Measurements from ENCODE around the gene TAAR6. TPM values are rescaled to one million over a fixed set of nuclear protein-coding genes. Genes with fewer than 3 reads are reported as not detected.

The TAAR6 gene
- total RNA-seq, 1 donor: not detected

GRCh38 chr6:132537145-132537544, 33.0 kb upstream of the TAAR6 start:
- Histone ChIP-seq H3K9me3 (ENCODE audit: low read depth, low read length) (no peaks in the 10 kb centered on the region), H3K4me1 (ENCODE audit: insufficient read depth, low read length) (no peaks in the 10 kb centered on the region), H2AFZ (ENCODE audit: low read length) (no peak overlapping the region), H3K36me3 (ENCODE audit: insufficient read depth, low read length) (no peaks in the 10 kb centered on the region), H3K4me2 (ENCODE audit: insufficient read depth, low read length) (no peak overlapping the region), H3K27ac (ENCODE audit: low read depth, low read length) (no peak overlapping the region), H3K4me3 (ENCODE audit: insufficient read depth, low read length) (no peak overlapping the region), H4K20me1 (ENCODE audit: insufficient read depth, low read length) (no peaks in the 10 kb centered on the region), H3K27me3 (ENCODE audit: insufficient read depth, low read length) (peaks cover 58% of the 10 kb centered on the region), H3K79me2 (ENCODE audit: insufficient read depth, low read length) (no peaks in the 10 kb centered on the region)
- TF ChIP-seq, protein P1, sequence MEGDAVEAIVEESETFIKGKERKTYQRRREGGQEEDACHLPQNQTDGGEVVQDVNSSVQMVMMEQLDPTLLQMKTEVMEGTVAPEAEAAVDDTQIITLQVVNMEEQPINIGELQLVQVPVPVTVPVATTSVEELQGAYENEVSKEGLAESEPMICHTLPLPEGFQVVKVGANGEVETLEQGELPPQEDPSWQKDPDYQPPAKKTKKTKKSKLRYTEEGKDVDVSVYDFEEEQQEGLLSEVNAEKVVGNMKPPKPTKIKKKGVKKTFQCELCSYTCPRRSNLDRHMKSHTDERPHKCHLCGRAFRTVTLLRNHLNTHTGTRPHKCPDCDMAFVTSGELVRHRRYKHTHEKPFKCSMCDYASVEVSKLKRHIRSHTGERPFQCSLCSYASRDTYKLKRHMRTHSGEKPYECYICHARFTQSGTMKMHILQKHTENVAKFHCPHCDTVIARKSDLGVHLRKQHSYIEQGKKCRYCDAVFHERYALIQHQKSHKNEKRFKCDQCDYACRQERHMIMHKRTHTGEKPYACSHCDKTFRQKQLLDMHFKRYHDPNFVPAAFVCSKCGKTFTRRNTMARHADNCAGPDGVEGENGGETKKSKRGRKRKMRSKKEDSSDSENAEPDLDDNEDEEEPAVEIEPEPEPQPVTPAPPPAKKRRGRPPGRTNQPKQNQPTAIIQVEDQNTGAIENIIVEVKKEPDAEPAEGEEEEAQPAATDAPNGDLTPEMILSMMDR (IDR thresholded peaks at IDR 0.05; ENCODE audit: extremely low read depth, low read depth, low read length): no peak
- no peak for DNase-seq (ENCODE audit: insufficient read length, low spot score, missing footprints)

GRCh38 chr6:132537977-132538376, 32.1 kb upstream of the TAAR6 start, which contains the start of gene TAAR9:
Gene TAAR9 (plus strand): TSS chr6:132538277. CDS start chr6:132538290, 13 bp downstream.
- Histone ChIP-seq H3K79me2 (ENCODE audit: insufficient read depth, low read length) (no peaks in the 10 kb centered on the region), H3K27ac (ENCODE audit: low read depth, low read length) (no peak within 1 kb of the TSS), H3K4me2 (ENCODE audit: insufficient read depth, low read length) (no peak within 1 kb of the TSS), H4K20me1 (ENCODE audit: insufficient read depth, low read length) (no peaks in the 10 kb centered on the region), H3K27me3 (ENCODE audit: insufficient read depth, low read length) (peaks cover 59% of the 10 kb centered on the region), H3K9me3 (ENCODE audit: low read depth, low read length) (no peaks in the 10 kb centered on the region), H3K36me3 (ENCODE audit: insufficient read depth, low read length) (no peaks in the 10 kb centered on the region), H3K4me1 (ENCODE audit: insufficient read depth, low read length) (no peaks in the 10 kb centered on the region), H2AFZ (ENCODE audit: low read length) (no peak within 1 kb of the TSS), H3K4me3 (ENCODE audit: insufficient read depth, low read length) (no peak within 1 kb of the TSS)
- TF ChIP-seq, protein P1 (IDR thresholded peaks at IDR 0.05; ENCODE audit: extremely low read depth, low read depth, low read length): no peak
- no peak for DNase-seq (ENCODE audit: insufficient read length, low spot score, missing footprints)

DNA sequence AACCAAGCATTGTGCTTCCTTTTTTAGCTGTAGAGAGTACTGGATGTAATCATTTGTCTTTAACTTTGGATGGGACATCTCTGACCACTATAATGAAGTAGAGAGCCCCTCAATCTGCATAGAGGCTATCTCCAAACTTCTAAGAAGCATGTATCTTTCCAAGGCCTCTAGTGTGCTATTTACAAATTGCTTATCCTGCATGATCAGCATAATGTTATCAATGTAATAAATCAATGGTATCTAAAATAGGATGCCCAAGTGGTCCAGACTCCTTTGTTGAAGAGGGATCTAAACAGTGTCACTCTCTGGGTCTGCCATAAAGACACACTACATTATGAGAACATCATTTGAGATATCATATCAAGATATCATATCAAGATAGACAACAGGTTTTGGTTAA, 25.3 kb upstream of the TAAR6 start:
- Histone ChIP-seq H2AFZ (ENCODE audit: low read length) (no peak overlapping the region), H3K4me1 (ENCODE audit: insufficient read depth, low read length) (no peaks in the 10 kb centered on the region), H3K27ac (ENCODE audit: low read depth, low read length) (no peak overlapping the region), H3K9me3 (ENCODE audit: low read depth, low read length) (no peaks in the 10 kb centered on the region), H3K4me2 (ENCODE audit: insufficient read depth, low read length) (no peak overlapping the region), H4K20me1 (ENCODE audit: insufficient read depth, low read length) (no peaks in the 10 kb centered on the region), H3K36me3 (ENCODE audit: insufficient read depth, low read length) (no peaks in the 10 kb centered on the region), H3K79me2 (ENCODE audit: insufficient read depth, low read length) (no peaks in the 10 kb centered on the region), H3K27me3 (ENCODE audit: insufficient read depth, low read length) (peaks cover 43% of the 10 kb centered on the region), H3K4me3 (ENCODE audit: insufficient read depth, low read length) (no peak overlapping the region)
- TF ChIP-seq, protein P1 (IDR thresholded peaks at IDR 0.05; ENCODE audit: extremely low read depth, low read depth, low read length): no peak
- no peak for DNase-seq (ENCODE audit: insufficient read length, low spot score, missing footprints)

- no peak overlapping the region for H3K27ac ChIP-seq (ENCODE audit: low read depth, low read length)
- no peaks in the 10 kb centered on the region for H4K20me1 ChIP-seq (ENCODE audit: insufficient read depth, low read length)
- no peaks in the 10 kb centered on the region for H3K9me3 ChIP-seq (ENCODE audit: low read depth, low read length)
- TF ChIP-seq, protein P1 (IDR thresholded peaks at IDR 0.05; ENCODE audit: extremely low read depth, low read depth, low read length): no peak
- no peak overlapping the region for H3K4me2 ChIP-seq (ENCODE audit: insufficient read depth, low read length)
- no peak for DNase-seq (ENCODE audit: insufficient read length, low spot score, missing footprints)
- H3K79me2 ChIP-seq (ENCODE audit: insufficient read depth, low read length): no peaks in the 10 kb centered on the region
- peaks cover 16% of the 10 kb centered on the region for H3K27me3 ChIP-seq (ENCODE audit: insufficient read depth, low read length)
- H2AFZ ChIP-seq (ENCODE audit: low read length): no peak overlapping the region
- H3K36me3 ChIP-seq (ENCODE audit: insufficient read depth, low read length): no peaks in the 10 kb centered on the region
- no peak overlapping the region for H3K4me3 ChIP-seq (ENCODE audit: insufficient read depth, low read length)
- no peaks in the 10 kb centered on the region for H3K4me1 ChIP-seq (ENCODE audit: insufficient read depth, low read length)
Measured at GRCh38 chr6:132548746-132549463, 21.2 kb upstream of the TAAR6 start.

Measured in osteoblast (primary cell).